ENCODE data around the gene SCLY.
"Not testable (repeated sequence)": the region's sequence is repeated elsewhere in the genome, so short reads cannot be mapped to it uniquely, and the experiment has no call there.

Gene SCLY

DNA sequence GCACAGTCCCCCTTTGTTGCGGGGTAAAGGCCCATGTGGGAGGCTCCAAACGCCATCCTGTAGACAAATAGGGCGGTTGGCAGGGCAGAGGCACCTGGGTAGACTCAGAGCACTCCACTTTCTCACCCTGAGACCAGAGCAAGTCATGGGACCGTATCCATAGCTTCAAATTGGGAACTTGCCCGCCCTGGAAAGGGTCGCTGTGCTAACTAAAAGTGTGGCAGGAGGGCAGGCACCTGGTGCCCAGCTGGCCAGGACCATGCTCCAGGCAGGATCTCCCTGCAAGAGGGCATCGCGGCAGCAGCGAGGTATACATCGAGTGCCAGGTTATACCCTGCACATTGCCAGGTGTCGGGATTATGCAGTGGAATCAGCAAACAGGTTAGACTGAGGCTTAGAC lies 20.8 kb upstream of the SCLY start:
- in situ Hi-C loops (cut with MboI; ENCODE audit: low sequenced_read_pairs), result no loop called here

DNA sequence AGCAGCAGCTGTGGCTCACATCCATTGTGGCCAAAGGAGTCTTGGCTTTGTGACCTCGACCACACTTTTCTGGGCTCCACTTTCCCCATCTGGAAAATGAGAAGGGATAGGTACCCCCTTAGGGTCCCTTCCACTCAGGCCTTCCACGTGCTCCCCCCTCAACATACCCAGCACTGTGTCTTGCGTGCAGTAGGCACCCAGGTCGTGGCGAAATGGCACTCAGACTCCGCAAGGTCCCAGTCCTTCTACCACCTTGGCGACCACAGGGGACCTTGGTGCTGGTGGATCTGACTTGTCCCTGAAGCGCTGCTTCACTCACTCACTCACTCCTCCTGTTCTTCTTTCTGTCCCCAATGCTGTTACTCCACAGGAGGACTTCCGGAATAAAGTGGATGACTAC lies 19.9 kb upstream of the SCLY start:
- in situ Hi-C loops (cut with MboI; ENCODE audit: low sequenced_read_pairs), result no loop called here

DNA sequence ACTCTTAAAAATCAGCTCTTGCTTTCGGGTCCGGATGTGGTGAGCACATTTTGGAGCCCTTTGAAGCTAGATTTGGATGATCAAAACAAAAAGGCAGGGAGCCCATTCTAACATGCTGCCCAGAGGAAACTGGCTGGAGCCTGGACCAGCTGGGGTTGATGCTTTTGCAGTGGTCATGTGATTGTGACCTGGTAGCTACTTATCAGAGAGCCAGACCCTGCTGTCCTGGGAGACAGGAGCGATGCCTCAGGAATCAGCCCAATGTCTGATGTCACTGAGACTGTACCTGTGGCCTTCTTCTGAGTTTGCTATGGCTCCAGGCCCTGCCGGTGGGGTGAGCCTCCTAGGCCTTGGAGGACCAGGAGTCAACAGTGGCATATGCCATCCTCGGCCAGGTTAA lies 18.7 kb upstream of the SCLY start:
- in situ Hi-C loops (cut with MboI; ENCODE audit: low sequenced_read_pairs), result no loop called here

DNA sequence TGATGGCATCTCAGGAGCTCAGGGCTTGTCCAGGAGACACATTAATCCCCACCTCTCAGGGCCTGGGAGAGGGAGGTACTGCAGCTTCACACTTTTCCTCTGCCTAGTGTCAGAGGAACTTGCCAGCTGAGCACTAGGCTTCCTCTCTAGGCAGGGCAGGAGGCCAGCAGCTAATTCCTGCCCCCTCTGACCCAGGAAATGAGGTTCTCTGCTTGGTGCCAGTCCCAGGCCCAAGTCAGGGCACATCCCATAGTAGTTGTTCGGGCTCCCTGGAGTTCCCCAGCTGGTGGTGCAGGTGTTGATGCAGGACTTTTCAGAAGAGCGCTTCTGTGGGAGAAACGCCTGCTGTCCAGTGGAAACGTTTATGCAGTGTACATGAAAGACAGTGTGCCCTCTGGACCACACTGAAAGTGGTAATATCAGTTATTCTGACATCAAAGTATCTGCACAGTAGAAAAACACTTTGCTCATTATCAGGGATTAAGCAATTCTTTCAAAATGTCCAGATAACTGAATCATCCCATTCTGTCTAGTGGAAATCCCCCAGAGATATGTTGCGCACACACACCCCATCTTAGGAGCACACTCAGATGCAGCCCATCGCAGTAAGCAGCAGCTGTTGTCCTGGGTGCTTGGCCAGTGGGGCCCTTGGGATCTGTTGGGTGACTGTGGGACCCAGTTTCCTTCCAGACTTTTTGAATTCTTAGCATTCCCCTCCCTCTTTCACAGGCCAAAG lies 17.8 kb upstream of the SCLY start:
- in situ Hi-C loops (cut with MboI; ENCODE audit: low sequenced_read_pairs), result no loop called here

DNA sequence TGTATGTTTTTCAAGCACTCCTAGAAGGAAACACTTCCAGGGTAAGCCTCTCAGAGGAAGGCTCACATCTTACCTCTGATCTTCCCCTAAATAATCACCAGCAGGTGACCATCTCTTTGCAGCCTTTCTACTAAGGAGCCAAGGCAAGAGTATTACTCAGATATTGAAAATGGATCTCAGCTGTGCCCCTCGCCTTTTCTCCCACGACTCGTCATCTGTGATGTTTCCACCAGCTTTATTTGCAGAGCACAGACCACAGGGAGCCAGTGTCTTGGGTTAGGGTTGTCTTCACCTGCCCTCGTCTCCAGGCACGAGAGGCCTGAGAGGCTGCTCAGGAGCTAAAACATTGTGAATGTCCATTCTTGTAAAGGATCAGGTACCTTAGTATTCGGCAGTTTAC lies 16.9 kb upstream of the SCLY start:
- in situ Hi-C loops (cut with MboI; ENCODE audit: low sequenced_read_pairs), result no loop called here

DNA sequence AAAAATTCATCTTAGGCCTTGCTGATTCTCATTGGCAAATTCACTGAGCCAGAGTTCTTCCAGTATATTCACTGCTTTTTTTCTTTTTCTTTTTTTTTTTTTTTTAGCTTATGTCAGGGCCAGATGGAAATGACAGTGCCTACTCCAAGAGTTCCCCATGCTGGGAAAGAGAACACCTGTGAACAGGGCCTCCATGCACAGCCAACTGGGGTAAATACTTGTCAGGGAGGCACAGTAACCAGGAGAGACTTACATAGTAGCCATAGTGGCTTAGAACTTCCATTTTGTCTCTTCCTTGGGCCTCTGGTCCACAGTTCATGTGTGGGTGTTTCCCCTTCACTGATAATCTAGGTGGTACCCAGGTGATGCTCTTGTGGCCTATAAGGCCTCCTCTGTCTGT lies 15.2 kb upstream of the SCLY start:
- in situ Hi-C loops (cut with MboI; ENCODE audit: low sequenced_read_pairs), result no loop called here

DNA sequence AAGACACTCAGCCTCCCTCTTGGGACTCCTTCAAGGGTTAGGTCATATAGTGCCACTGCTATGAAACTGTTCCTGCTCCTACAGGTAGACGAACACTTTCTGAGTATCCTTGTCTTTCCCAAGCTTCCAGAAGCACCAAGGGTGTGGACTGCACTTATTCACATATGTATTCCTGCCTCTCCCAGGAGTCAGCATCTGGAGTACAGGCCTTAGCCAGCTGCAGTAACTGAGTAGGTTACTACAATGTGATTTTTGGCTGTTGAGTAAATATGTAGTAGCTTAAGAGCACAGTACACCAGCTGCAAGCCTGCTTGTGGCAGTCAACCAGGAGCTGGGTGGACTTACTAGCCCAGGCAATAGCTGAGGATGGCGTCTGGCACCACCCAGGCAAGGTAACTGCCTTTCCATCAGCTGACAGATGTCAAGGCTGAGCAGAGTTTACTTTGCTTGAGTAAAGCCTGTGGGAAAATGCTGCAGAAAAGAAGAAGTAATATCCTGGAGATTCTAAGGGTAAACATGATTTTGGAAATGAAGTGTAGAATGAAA lies 14.0 kb upstream of the SCLY start:
- in situ Hi-C loops (cut with MboI; ENCODE audit: low sequenced_read_pairs), result no loop called here

DNA sequence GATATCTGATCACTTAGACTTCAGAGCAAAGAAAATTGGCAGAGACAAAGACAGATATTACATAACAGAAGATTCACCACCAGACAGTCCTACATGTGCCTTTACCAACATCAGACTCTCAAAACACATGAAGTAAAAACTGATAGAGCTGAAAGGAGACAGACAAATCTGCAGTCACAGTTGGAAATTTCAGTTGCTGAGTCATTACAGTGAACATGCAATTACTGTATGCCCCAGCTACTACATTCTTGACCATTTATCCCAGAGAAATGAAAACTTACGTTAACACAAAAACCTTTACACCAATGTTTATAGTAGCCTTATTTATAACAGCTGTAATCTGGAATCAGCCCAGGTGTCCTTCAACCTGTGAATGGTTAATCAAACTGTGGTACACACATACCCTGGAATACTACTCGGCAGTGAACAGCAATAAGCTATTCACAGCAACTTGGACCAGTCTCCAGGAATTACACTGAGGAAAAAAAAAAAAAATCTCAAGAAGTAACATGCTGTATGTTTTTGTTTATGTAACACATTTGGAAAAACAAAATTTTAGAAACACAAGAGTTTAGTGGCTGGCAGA lies 7.5 kb upstream of the SCLY start:
- in situ Hi-C loops (cut with MboI; ENCODE audit: low sequenced_read_pairs), result no loop called here

DNA sequence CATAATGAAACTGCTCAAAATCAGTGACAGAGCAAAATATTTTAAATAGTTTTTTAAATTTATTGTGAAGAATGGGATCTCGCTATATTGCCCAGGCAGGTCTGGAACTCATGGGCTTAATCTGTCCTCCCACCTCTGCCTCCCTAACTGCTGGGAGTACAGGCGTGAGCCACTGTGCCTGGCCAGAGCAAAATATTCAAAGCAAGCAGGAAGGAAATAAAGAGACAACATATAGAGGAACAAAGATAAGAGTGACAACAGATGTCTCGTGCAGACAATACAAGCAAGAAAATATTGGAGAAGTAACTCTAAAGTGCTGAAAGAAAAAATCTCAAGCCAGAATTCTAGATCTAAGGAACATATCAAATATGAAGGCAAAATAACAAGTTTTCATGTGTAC lies 5.0 kb upstream of the SCLY start:
- in situ Hi-C loops (cut with MboI; ENCODE audit: low sequenced_read_pairs), result no loop called here

DNA sequence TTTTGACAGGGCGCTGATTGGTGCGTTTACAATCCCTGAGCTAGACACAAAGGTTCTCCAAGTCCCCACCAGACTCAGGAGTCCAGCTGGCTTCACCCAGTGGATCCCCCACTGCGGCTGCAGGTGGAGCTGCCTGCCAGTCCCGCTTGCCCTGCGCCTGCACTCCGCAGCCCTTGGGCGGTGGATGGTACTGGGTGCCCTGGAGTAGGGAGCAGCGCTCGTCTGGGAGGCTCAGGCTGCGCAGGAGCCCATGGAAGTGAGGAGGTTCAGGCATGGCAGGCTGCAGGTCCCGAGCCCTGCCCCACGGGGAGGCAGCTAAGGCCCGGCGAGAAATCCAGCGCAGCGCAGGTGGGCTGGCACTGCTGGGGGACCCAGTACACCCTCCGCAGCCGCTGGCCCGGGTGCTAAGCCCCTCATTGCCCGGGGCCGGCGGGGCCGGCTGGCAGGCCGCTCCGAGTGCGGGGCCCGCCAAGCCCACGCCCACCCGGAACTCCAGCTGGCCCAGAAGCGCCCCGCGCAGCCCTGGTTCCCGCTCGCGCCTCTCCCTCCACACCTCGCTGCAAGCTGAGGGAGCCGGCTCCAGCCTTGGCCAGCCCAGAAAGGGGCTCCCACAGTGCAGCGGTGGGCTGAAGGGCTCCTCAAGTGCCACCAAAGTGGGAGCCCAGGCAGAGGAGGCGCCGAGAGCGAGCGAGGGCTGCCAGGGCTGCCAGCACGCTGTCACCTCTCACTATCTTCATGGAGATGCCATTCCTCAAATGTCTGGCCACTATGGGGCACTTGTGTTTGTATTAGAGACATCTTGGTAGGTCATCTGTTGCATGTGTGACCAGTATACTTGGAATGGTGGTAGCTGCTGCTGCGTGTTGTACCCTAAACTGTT lies 2.9 kb upstream of the SCLY start:
- in situ Hi-C loops (cut with MboI; ENCODE audit: low sequenced_read_pairs), result not testable (repeated sequence)

DNA sequence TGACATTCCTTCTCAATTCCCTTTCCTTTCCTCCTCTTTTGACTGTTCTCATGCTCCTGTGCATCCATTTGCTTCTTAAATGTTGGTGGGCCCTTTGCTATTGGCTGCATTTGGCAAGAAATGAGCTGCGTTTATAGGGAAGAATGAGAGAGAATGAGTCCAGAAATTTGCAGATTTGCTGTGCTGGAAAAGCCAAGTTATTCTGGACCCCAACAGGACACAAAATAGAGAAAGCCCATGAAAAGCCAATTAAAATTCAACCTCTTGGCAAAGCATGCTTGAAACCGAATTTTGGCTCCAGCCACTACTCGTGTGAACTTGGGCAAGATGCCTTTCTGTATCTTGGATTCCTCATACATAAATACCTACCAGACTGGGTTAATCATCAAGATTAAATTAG lies 1.3 kb upstream of the SCLY start:
- in situ Hi-C loops (cut with MboI; ENCODE audit: low sequenced_read_pairs), result no loop called here

DNA sequence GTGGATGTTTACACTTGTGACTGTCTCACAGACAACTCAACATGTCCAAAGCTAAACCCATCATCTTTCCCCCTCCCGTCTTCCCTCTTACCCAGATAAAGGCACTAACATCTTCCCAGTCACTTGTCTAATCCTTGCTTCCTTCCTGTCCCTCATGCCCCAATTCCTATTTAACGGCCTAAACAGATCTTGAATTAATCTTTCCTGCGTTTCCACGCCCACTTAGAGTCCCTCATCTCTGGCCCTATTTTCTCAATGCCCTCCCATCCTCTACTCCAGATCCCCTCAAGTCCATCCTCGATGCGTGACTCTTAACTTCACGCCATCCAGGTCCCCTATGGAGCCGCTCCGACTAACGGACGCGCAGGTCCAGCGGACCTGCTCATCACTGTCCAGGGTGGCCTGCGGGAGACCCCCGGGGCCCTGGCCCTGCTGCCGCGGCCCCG lies 682 bp upstream of the SCLY start:
- in situ Hi-C loops (cut with MboI; ENCODE audit: low sequenced_read_pairs), result no loop called here

DNA sequence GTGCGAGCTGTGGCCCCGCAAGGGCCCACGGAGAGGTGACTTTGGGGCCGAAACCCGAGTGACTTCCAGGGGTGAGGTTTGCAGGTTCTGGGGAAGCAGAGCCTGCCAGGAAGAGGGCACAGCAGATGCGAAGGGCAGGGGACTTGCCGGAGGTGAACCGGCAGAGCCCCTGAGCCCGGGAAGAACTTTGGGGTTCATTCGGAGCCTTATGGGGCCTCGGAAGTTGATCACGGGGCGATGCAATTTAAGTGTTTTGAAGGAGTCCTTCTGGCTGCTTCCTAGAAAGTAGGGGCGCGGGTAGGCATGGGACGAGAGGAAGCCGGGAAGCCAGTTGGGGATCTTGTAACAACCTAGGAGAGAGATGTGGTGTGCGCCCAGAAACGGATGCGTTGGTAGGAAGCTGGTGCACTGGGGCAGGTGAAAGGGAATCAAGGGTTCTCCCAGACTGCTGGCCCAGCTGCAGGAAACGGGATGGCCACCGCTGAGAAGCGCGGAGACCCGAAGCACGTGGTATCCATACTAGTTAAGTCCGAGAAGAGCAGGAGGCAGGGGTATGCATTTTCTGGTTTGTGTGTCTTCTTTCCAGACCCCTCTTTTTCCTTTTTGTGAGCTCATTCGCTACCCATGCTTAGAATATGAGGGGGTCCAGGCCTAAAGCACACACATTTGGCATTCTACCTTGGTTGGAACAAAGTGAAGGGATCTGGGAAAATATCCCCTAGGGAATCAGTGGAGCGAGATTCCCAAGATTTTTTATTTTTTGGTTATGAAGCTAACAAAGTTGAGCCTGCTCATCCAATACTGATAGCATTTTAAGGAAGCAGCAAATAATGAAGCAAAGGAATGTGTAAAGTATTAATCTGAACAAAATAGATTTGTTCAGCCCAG lies 758 bp downstream of the SCLY start:
- in situ Hi-C loops (cut with MboI; ENCODE audit: low sequenced_read_pairs), result no loop called here

DNA sequence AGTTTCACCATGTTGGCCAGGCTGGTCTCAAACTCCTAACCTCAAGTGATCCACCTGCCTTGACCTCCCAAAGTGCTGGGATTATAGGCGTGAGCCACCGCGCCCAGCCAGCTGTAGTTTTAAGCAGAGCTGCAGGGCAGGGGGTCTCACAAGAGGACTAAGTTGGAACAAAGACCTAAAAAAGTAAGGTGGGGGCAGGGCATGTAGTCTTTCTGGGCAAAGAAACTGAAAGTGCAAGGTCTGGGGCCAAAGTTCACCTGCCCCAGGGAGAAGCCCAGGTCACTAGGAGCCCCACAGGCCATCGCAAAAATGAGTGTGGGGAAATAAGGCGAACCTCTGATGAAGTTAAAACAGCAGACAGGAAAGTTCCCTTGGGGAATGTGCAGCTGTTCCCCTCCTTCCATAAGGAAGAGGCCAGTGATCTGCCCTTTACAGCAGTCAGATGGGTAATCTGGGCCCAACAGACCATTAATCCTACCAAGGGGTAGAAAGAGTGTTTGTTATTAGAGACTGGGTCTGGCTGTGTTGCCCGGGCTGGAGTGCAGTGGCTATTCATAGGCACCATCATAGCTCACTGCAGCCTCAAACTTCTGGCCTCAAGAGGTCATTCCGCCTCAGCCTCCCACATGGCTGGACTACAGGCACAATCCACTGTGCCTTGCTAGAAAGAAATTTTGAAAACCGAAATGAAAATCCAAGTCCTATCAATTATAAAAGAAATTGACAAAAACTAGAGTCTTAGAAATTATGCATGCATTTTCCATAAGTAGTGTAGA lies 2.8 kb downstream of the SCLY start:
- in situ Hi-C loops (cut with MboI; ENCODE audit: low sequenced_read_pairs), result no loop called here

DNA sequence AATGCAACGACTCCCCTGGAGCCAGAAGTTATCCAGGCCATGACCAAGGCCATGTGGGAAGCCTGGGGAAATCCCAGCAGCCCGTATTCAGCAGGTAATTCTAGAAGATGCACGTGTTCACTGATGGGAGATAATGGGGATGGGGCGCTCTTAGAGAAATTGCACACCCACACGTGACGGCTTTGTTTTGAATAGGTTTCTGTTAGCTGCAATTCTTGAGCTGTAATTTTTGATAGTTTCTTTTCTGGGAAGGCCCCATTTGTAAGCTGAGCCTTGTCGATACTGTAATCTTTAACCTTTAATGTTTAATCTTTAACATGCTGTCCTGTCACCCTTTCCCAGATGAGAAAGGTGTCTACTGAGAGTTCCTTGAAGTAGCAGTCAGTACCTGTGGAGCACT lies 3.6 kb downstream of the SCLY start:
- in situ Hi-C loops (cut with MboI; ENCODE audit: low sequenced_read_pairs), result no loop called here

DNA sequence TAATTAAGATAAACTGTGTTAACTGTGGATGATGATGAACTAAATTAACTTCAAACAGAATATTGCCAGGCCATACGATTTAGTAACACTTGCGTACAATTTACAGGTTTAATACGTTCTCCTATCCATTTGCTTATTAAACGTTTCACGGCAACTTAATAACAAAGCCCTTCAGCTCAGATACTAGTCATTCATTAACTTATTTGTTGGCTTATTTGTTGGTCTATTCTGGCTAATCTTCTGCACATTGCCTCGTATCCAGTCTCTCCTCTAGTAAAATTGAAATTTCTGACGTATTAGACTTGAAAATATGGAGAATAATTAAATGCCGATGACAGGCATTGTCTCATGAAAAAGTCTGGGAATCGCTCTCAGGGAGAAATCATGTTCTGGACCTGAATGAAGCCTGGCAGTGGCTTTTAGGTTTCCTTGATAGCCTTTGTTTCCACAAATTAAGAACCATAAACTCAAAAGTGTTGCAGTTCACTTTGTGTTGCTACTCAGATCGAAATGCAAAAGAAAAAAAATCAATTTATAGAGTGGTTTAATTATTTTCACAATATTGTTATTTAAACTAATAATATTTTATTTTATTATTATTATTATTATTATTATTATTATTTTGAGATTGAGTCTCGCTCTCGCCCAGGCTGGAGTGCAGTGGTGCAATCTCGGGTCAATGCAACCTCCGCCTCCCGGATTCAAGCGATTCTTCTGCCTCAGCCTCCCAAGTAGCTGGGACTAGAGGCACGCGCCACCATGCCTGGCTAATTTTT lies 4.5 kb downstream of the SCLY start:
- in situ Hi-C loops (cut with MboI; ENCODE audit: low sequenced_read_pairs), result no loop called here

DNA sequence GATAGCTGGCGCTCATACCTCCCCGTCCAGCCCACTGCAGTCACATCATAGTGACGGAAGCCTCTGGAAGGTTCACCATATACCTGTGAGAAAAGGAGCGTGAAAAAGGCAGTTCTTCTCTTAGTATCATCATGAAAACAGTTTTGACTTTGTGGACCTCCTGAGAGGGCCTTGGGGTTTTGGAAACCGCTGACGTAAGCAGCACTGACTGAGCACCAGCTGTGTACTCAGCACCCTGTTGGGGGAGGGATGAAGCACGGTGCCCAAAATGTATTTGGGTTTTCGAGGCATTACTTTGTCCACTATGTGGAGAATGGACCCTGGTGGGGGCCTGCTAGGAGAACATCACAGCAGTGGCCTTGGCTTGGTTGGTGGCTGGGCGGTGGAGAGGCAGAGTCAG lies 5.4 kb downstream of the SCLY start:
- in situ Hi-C loops (cut with MboI; ENCODE audit: low sequenced_read_pairs), result no loop called here

DNA sequence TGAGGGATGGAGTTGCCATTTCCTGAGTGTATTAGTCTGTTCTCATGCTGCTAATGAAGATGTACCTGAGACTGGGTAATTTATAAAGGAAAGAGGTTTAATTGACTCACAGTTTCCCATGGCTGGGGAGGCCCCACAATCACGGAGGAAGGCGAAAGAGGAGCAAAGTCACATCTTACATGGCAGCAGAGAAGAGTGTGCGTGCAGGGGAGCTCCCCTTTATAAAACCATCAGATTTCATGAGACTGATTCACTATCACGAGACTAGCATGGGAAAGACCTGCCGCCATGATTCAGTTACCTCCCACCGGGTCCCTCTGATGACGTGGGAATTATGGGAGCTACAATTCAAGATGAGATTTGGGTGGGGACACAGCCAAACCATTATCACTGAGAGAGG lies 5.9 kb downstream of the SCLY start:
- in situ Hi-C loops (cut with MboI; ENCODE audit: low sequenced_read_pairs), result not testable (repeated sequence)

DNA sequence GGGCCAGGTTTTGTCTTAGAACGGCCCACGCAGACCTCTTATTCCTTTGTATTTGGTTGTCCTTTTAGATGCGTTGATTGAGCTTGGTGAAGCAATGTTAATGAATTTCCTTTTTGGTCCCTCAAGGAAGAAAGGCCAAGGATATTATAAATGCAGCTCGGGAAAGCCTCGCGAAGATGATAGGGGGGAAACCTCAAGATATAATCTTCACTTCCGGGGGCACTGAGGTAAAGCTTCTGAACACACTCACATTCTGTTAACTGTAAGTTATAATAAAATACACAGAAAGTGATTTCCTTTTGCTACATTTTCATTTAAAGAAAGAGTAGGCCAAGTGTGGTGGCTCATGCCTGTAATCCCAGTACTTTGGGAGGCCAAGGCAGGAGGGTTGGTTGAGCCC lies 7.1 kb downstream of the SCLY start:
- in situ Hi-C loops (cut with MboI; ENCODE audit: low sequenced_read_pairs), result no loop called here
